Skeletal muscle cell (primary cell): ENCODE measurements around the gene ZNF668.
A peak's percentile ranks its signal among the peaks of the same experiment; 100 is the strongest.
"Not testable (repeated sequence)": the region's sequence is repeated elsewhere in the genome, so short reads cannot be mapped to it uniquely, and the experiment has no call there.

ENCODE experiments used
- DNase-seq: peaks from one replicate; pipeline ENCODE4 v3.0.0-alpha.2; 2010; ENCODE audit warnings: low read depth
- H3K4me3 ChIP-seq: 2 replicates; pipeline ENCODE4 v1.5.1; 2011; ENCODE audit warnings: low read depth, mild to moderate bottlenecking, control low read depth, low read length, moderate library complexity

ZNF668 gene

GRCh38 chr16:31105677-31106213, 31.7 kb upstream of the ZNF668 start:
- no peak for DNase-seq
- no peak overlapping the region for H3K4me3 ChIP-seq

GRCh38 chr16:31100876-31101641, 27.0 kb upstream of the ZNF668 start:
- not testable (repeated sequence) for DNase-seq, H3K4me3 ChIP-seq

- no peak overlapping the region for H3K4me3 ChIP-seq
- DNase-seq: peak; percentile 67
Measured at GRCh38 chr16:31099860-31100638, 26.0 kb upstream of the ZNF668 start.

GRCh38 chr16:31094424-31095120, 20.5 kb upstream of the ZNF668 start, which contains the start of gene VKORC1:
TSS of gene VKORC1 (minus strand) at chr16:31094797. CDS start at chr16:31094729, 68 bp downstream.
- DNase-seq: peak; percentile 89
- peak within 1 kb of the TSS; percentile 96 for H3K4me3 ChIP-seq

- H3K4me3 ChIP-seq: peak overlapping the region; percentile 96
- no peak for DNase-seq
Measured at GRCh38 chr16:31094088-31094423, 20.0 kb upstream of the ZNF668 start.

GRCh38 chr16:31093132-31093703, 19.2 kb upstream of the ZNF668 start:
- H3K4me3 ChIP-seq: peak overlapping the region; percentile 96
- no peak for DNase-seq

GRCh38 chr16:31092330-31092729, 18.3 kb upstream of the ZNF668 start:
- DNase-seq: no peak
- no peak overlapping the region for H3K4me3 ChIP-seq

- no peak for DNase-seq
- H3K4me3 ChIP-seq: no peak overlapping the region
Measured at GRCh38 chr16:31090540-31090939, 16.5 kb upstream of the ZNF668 start.

GRCh38 chr16:31089199-31089598, 15.2 kb upstream of the ZNF668 start:
- no peak overlapping the region for H3K4me3 ChIP-seq
- no peak for DNase-seq

- H3K4me3 ChIP-seq: no peak within 1 kb of the TSS
- DNase-seq: no peak
Measured at GRCh38 chr16:31088459-31089183, 14.6 kb upstream of the ZNF668 start, which contains the start of gene PRSS53. TSS of gene PRSS53 (minus strand) at chr16:31088943. CDS start at chr16:31088809, 134 bp downstream.

GRCh38 chr16:31087971-31088370, 13.9 kb upstream of the ZNF668 start:
- H3K4me3 ChIP-seq: no peak overlapping the region
- no peak for DNase-seq

- H3K4me3 ChIP-seq: no peak overlapping the region
- DNase-seq: no peak
Measured at GRCh38 chr16:31087481-31087880, 13.4 kb upstream of the ZNF668 start.

GRCh38 chr16:31086629-31086906, 12.5 kb upstream of the ZNF668 start:
- no peak overlapping the region for H3K4me3 ChIP-seq
- DNase-seq: no peak

- no peak overlapping the region for H3K4me3 ChIP-seq
- DNase-seq: no peak
Measured at GRCh38 chr16:31085873-31086628, 12.0 kb upstream of the ZNF668 start.

- no peak for DNase-seq
- no peak overlapping the region for H3K4me3 ChIP-seq
Measured at GRCh38 chr16:31085411-31085810, 11.4 kb upstream of the ZNF668 start.

GRCh38 chr16:31084584-31085302, 10.7 kb upstream of the ZNF668 start:
- no peak overlapping the region for H3K4me3 ChIP-seq
- no peak for DNase-seq

GRCh38 chr16:31083981-31084380, 9.9 kb upstream of the ZNF668 start:
- H3K4me3 ChIP-seq: no peak overlapping the region
- DNase-seq: no peak

GRCh38 chr16:31083556-31083955, 9.5 kb upstream of the ZNF668 start:
- no peak overlapping the region for H3K4me3 ChIP-seq
- DNase-seq: no peak
